Tibial artery (tissue), 4 donors: Measurements from ENCODE around the gene PPP2R1B.

ENCODE experiments used
- DNase-seq, 2 donors: peaks; one replicate each; pipeline ENCODE4 v3.0.0-alpha.2; 2019
- H3K27ac ChIP-seq, 2 donors: fragments of 200-600 bp; sonication (generic) in 1 of 2; 1 replicate in 1 of 2; 2 replicates in 1 of 2; pipeline ENCODE4 v1.5.1; 2018 to 2019; ENCODE audit warnings: mild to moderate bottlenecking in 1 of 2
- H3K27me3 ChIP-seq, 2 donors: fragments of 200-600 bp; sonication (generic) in 1 of 2; one replicate each; pipeline versions ENCODE4 v1.5.1 to v1.6.0; 2016 to 2019
- H3K36me3 ChIP-seq, 3 donors: fragments of 200-600 bp; sonication (generic) in 2 of 3; one replicate each; pipeline ENCODE4 v1.5.1; 2016 to 2019; ENCODE audit warnings: mild to moderate bottlenecking in 2 of 3
- H3K4me1 ChIP-seq, 4 donors: fragments of 200-600 bp; sonication (generic) in 2 of 4; 1 replicate in 3 of 4; 2 replicates in 1 of 4; pipeline ENCODE4 v1.5.1; 2016 to 2019
- H3K4me3 ChIP-seq, 2 donors: fragments of 200-600 bp; sonication (generic) in 1 of 2; 1 replicate in 1 of 2; 2 replicates in 1 of 2; pipeline ENCODE4 v1.5.1; 2018 to 2019; ENCODE audit warnings: mild to moderate bottlenecking in 2 of 2
- H3K9me3 ChIP-seq, 3 donors: fragments of 200-600 bp; sonication (generic) in 1 of 3; one replicate each; pipeline ENCODE4 v1.5.1; 2016 to 2019
- intact Hi-C: fragments of 100-400 bp; cut with DNase I; formaldehyde crosslinking; loops from one replicate; pipeline ENCODE4 v1.15.0; 2023; ENCODE audit warnings: low total_unique reads
- TF ChIP-seq, protein P1 (sequence below), 2 experiments: fragments of 200-600 bp in 1 of 2; fragments of 450-650 bp in 1 of 2; IDR thresholded peaks; one replicate each; pipeline ENCODE4 v1.5.1; 2017 to 2019; ENCODE audit warnings: antibody characterized with exemption in 2 of 2, mild to moderate bottlenecking in 1 of 2, moderate library complexity in 1 of 2

Gene PPP2R1B

DNA sequence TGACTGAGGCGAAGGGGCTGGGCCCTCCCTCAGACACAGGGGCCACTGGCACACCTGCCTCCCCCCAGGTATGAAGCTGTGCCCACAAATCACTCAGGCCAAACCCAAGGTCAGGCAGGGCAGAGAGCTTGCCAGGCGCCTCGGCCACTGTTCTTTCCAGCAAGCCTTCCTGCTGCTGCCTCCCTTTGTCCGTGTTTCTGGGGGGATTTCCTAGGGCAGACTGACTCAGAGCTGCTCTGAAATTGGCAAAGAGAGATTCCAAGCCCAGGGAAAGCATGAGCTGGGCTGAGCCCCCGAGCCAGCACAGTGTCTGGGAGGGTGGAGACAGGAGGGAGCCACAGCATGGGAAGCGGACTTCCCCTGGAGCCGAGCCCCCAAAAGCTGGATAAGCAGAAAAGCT lies 33.2 kb downstream of the PPP2R1B start:
- DNase-seq: peak; percentile 78 to 87
- H3K9me3 ChIP-seq: no peaks in the 10 kb centered on the region
- peak overlapping the region; percentile 93 to 98 for H3K27ac ChIP-seq
- intact Hi-C loops: no loop called here
- H3K4me1 ChIP-seq: peaks cover 7 to 90% (median 77%) of the 10 kb centered on the region in 4 donors
- H3K36me3 ChIP-seq: peaks cover 0 to 4% (median 0%) of the 10 kb centered on the region in 3 donors
- H3K4me3 ChIP-seq: no peak overlapping the region
- TF ChIP-seq, protein P1, sequence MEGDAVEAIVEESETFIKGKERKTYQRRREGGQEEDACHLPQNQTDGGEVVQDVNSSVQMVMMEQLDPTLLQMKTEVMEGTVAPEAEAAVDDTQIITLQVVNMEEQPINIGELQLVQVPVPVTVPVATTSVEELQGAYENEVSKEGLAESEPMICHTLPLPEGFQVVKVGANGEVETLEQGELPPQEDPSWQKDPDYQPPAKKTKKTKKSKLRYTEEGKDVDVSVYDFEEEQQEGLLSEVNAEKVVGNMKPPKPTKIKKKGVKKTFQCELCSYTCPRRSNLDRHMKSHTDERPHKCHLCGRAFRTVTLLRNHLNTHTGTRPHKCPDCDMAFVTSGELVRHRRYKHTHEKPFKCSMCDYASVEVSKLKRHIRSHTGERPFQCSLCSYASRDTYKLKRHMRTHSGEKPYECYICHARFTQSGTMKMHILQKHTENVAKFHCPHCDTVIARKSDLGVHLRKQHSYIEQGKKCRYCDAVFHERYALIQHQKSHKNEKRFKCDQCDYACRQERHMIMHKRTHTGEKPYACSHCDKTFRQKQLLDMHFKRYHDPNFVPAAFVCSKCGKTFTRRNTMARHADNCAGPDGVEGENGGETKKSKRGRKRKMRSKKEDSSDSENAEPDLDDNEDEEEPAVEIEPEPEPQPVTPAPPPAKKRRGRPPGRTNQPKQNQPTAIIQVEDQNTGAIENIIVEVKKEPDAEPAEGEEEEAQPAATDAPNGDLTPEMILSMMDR (IDR thresholded peaks at IDR 0.05): no peak
- H3K27me3 ChIP-seq: no peaks in the 10 kb centered on the region

DNA sequence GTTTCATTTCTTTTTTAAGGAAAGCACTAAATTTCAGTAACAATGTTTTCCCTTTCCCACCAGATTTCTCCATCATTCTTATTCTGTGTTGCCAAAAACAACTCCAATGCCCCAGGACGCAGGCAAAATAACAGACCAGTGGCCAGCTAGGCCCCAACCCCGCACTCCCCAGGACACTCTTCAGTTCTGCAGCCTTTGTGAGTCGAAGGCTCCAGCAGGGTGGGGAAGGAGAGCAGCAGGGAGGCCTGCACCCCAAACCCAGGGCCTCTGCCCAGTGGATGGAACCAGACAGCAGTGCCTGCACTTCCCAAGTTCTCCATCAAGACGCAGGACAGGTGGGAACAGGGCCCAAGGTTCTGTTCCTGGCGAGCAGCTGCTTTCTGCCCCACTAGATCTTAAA lies 34.4 kb downstream of the PPP2R1B start:
- H3K36me3 ChIP-seq: peaks cover 0 to 16% (median 8%) of the 10 kb centered on the region in 3 donors
- H3K27ac ChIP-seq: peak overlapping the region; percentile 93 to 98
- no peaks in the 10 kb centered on the region for H3K9me3 ChIP-seq
- no peak overlapping the region for H3K4me3 ChIP-seq
- peak; percentile 41 to 74 for DNase-seq
- H3K4me1 ChIP-seq: peaks cover 7 to 78% (median 66%) of the 10 kb centered on the region in 4 donors
- TF ChIP-seq, protein P1 (IDR thresholded peaks at IDR 0.05): no peak
- H3K27me3 ChIP-seq: no peaks in the 10 kb centered on the region
- intact Hi-C loops: no loop called here

DNA sequence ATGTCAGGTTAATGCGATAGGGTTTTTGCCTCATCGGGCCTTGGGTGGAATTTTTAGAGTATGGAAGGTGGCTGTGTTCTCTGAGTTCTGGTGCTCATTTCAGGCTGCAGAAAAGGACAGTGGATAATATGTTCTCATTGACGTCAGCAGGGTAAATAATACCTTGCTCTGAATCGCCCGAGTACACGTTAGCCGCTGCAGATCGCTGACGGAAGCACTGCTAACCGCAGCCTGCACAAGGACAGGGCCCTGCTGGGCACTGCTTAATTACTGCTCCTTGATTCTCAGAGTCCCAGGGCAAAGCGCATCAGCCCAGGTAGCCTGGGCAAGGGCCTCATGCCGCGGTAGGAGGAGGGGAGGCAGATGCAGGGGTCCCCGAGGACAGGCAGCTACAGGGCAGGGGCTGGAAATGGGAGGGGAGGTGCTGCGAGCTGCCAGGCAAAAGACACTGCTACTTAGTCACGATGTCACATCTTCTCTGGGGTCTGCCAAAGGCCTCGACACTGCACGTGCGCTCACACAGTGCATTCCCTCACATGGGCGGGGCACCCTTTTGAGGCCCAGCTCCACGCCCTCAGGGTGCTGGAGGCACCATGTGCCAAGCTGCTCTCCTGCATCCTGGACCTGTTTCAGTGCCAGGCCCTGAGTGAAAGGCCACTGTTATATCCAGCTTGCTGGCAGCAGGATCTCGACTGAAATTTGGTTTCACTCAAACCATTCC lies 35.2 kb downstream of the PPP2R1B start:
- H3K27me3 ChIP-seq: no peaks in the 10 kb centered on the region
- no peak overlapping the region for H3K4me3 ChIP-seq
- TF ChIP-seq, protein P1 (IDR thresholded peaks at IDR 0.05): no peak
- peaks cover 7 to 70% (median 58%) of the 10 kb centered on the region in 4 donors for H3K4me1 ChIP-seq
- intact Hi-C loops: no loop called here
- DNase-seq: peak; percentile 60 to 84
- no peaks in the 10 kb centered on the region for H3K9me3 ChIP-seq
- peaks cover 3 to 24% (median 16%) of the 10 kb centered on the region in 3 donors for H3K36me3 ChIP-seq
- peak overlapping the region; percentile 93 to 98 for H3K27ac ChIP-seq

DNA sequence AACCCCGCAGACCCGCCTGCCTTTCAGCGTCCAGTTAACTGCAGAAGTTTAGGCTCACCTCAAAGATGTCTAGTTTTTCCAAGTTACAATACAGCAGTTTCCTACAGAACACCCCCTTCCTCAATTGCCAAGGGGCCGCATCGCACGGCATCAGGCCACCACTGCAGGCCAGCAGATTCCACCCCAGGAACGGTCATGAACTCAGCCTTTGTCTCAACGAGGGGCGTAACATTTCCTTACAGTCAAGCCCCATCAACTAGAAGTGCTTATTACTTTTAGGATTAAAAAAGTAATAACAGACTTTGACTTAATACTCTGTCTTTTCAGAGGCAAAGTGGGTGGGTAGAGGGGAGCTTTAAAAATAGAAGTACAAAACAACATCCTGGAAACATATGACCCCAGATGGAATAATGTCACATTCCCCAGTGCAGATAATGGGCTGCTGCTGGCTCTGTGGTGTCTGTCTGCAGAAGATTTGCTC lies 36.3 kb downstream of the PPP2R1B start:
- Histone ChIP-seq H3K27me3 (no peaks in the 10 kb centered on the region), H3K4me3 (no peak overlapping the region), H3K9me3 (no peaks in the 10 kb centered on the region), H3K4me1 (peaks cover 7 to 60% (median 51%) of the 10 kb centered on the region in 4 donors), H3K36me3 (peaks cover 12 to 36% (median 25%) of the 10 kb centered on the region in 3 donors), H3K27ac (peak overlapping the region; percentile 64 to 93)
- no peak for DNase-seq
- TF ChIP-seq, protein P1 (IDR thresholded peaks at IDR 0.05): no peak
- intact Hi-C loops: no loop called here

DNA sequence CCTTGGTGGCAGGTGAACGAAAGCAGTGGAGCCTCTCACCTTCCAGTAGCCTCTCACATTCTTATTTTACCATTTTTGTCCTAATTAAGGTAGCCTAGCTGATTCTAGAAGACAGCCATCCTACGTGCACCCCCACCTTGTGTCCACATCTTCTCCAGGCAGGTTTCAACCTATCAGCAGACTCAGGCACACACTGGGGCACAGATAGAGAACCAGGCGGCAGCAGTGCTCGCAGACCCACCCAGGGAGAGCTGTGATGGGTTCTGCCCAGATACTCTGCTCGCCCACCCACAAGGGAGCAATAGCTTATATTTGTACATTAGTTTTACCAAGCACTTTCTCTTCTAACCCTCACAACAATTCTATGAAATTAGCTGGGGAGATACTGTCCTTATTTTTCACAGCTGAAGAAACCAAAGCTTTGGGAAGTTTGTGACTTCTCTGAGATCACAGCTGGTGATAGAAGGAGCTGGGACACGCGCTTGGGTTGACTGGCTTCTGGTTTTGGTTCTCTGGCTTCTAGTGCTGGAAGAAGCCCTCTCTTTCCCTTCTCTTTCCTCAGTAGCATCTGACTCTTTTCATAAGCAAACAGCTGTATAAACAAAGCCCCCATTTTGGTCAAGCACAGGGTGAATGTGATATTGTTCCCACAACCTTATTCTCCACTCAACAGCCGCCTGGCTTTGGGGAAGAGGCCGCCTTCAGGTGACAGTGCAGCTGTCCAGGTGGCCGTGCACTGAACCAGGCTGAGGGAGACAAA lies 36.9 kb downstream of the PPP2R1B start:
- intact Hi-C loops: no loop called here
- Histone ChIP-seq H3K4me3 (no peak overlapping the region), H3K4me1 (peaks cover 7 to 54% (median 45%) of the 10 kb centered on the region in 4 donors), H3K36me3 (peaks cover 18 to 42% (median 31%) of the 10 kb centered on the region in 3 donors), H3K27me3 (no peaks in the 10 kb centered on the region), H3K27ac (peak overlapping the region; percentile 64 to 93), H3K9me3 (no peaks in the 10 kb centered on the region)
- TF ChIP-seq, protein P1 (IDR thresholded peaks at IDR 0.05): no peak
- DNase-seq: no peak
